ENCODE measurements around the gene PDE4D.

Gene PDE4D

GRCh38 chr5:59126016-59126707 is 767.4 kb downstream of the PDE4D start:
- DNase-seq (ENCODE audit: low read depth, low spot score) = no peak
- no peak overlapping the region for H3K27ac ChIP-seq

DNA sequence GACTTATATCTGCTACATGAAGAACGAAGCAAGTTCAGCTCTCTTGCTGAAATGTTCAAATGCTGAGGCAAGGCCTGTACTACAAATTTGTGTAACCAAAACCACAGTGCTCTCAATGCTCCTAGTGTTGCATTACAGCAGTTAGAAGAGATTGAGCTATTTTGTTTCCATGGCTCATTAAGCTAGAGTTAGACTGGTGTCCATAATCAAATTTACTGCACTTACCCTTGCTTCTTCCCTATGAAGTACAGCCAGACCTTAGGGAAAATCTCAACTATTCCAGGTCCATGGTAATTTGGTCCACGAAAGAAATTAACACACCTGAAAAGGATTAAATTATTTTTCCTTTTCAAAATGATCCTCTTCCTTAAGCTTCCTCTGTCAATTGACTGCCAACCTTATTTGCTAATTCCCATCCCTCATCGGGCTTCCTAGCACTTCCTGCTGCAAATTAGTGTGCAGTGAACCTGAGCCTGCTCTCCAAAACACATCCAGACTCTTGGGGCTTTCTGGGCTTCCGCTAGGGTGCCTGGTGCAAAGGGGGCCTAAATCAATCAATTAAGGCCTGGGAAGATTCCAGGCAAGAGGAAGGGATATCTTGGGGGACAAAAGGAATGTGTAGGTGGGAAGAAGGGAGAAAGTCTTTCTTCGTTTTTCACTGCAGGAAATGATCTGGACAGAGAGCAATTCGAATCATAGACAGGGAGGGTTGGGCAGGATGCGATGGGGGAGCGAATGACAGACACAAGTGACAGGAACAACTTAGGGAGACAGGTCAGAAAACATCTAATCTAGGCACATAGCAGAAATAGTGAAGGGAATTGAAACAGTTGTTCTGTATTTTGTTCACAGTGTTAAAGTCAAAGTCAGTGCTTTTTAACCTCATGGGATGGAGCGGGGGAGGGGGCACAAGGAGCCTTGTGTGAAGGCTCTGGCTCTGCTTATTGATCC is 768.2 kb downstream of the PDE4D start:
- no peak for DNase-seq (ENCODE audit: low read depth, low spot score)
- no peak overlapping the region for H3K27ac ChIP-seq

- DNase-seq (ENCODE audit: low read depth, low spot score) = no peak
- H3K27ac ChIP-seq = no peak overlapping the region
Observed at GRCh38 chr5:59123595-59124561, 769.6 kb downstream of the PDE4D start.

DNA sequence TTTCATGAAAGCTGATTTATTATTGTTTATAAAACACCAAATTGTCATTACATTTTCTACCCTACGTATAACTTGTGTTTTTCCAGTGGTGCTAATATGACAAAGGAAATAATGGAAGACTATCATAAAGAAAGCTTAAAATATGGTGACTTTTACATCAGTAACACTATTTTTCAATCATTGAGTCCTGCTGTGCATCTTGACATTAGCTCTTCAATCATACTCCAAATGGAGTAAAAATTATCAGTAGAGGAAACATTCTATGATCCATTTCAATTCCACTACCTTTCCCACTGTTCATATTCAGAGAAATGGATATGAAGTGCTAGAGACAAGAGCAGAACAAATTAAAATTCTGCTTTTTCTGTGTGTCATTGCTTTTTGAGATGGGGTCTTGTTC is 774.0 kb downstream of the PDE4D start:
- no peak overlapping the region for H3K27ac ChIP-seq
- DNase-seq (ENCODE audit: low read depth, low spot score) = no peak

DNA sequence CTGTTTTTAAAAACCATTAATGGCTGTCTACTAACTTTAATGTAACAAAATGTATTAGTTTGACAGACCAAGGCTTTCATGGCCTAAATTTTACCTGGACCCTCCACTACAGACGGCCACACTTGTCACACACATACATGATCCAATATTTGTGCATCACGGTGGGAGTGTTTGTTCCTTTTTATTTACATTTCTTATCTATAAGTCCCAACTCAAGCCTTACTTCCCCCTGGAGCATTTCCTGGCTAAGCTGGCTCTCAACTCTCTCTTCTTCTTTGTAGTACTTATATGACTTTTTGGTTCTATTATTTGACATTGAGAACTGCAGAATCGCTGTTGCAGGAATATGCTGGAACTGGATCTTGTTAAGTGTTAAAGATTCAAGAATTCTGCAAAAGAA is 776.2 kb downstream of the PDE4D start:
- DNase-seq (ENCODE audit: low read depth, low spot score) = no peak

GRCh38 chr5:59116231-59116865 is 777.2 kb downstream of the PDE4D start:
- no peak overlapping the region for H3K27ac ChIP-seq
- DNase-seq (ENCODE audit: low read depth, low spot score) = no peak

More for the DNA sequence above, 776.2 kb downstream of the PDE4D start:
- H3K27ac ChIP-seq = no peak overlapping the region

DNA sequence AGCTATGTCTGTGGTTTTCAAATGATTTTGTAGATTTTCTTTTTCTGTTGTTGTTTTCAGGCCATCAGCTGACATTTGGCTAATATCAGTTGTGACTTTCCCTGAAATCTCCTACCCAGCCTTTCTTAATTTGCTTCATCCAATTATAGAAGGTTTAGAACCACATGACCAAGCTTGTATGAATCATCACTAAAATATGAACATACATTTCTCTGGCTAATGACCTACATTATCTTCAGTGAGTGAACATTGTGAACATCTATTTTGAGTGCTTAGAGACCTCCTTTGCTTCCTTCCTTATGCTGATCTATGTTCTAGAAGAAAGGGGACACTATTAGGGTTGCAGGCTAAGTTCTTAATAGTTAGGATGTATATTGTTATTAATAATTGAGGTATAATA is 778.2 kb downstream of the PDE4D start:
- no peak overlapping the region for H3K27ac ChIP-seq
- no peak for DNase-seq (ENCODE audit: low read depth, low spot score)

DNA sequence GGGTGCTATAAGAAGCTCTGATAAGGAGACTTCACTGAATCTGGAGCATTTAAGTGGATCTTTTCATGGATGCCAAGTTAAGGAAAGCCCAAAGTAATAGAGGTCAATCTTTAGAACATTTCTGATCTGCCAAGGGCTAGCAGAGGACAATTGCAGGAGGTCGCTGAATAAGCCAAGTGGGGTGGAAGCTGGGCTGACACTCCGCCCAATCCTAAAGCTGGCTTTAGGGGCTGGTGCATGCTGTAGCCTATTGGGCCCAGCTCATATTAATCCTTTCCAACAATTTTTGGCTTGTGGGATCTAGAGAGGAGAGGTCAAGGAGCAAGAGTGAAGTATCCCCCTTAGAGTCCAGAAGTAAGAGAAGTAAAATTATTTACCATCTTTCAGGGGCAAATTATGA is 784.1 kb downstream of the PDE4D start:
- no peak overlapping the region for H3K27ac ChIP-seq
- DNase-seq (ENCODE audit: low read depth, low spot score) = no peak

- peak overlapping the region; percentile 5 for H3K27ac ChIP-seq
Observed at GRCh38 chr5:59107692-59108091, 785.8 kb downstream of the PDE4D start.

GRCh38 chr5:59104400-59105127 is 789.0 kb downstream of the PDE4D start:
- DNase-seq (ENCODE audit: low read depth, low spot score) = no peak
- no peak overlapping the region for H3K27ac ChIP-seq

More at GRCh38 chr5:59107692-59108091, 785.8 kb downstream of the PDE4D start:
- no peak for DNase-seq (ENCODE audit: low read depth, low spot score)

- H3K27ac ChIP-seq = no peak overlapping the region
- no peak for DNase-seq (ENCODE audit: low read depth, low spot score)
Observed at GRCh38 chr5:59103303-59103702, 790.2 kb downstream of the PDE4D start.

DNA sequence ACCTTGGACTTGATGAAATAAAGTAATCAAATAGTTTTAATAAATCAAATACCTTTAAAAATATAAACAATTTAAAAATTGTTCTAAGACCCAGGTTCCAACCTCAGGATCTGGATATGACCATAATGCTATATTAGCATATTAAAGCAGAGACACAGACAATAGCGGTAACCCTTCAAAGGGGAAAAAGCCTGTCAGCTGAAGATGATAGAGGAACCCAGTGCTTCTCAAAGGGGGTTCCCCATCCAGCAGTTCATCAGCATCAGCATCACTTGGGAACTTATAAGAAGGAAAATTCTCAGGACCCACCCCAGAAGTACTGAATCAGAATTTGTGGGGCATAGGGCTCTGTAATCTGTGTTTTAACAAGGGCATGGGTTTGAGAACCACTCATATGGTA is 791.1 kb downstream of the PDE4D start:
- no peak overlapping the region for H3K27ac ChIP-seq
- DNase-seq (ENCODE audit: low read depth, low spot score) = no peak

- DNase-seq (ENCODE audit: low read depth, low spot score) = no peak
- H3K27ac ChIP-seq = no peak overlapping the region
Observed at GRCh38 chr5:59100875-59101274, 792.7 kb downstream of the PDE4D start.

- H3K27ac ChIP-seq = peak overlapping the region; percentile 54
- no peak for DNase-seq (ENCODE audit: low read depth, low spot score)
Observed at GRCh38 chr5:59099995-59100345, 793.6 kb downstream of the PDE4D start.

DNA sequence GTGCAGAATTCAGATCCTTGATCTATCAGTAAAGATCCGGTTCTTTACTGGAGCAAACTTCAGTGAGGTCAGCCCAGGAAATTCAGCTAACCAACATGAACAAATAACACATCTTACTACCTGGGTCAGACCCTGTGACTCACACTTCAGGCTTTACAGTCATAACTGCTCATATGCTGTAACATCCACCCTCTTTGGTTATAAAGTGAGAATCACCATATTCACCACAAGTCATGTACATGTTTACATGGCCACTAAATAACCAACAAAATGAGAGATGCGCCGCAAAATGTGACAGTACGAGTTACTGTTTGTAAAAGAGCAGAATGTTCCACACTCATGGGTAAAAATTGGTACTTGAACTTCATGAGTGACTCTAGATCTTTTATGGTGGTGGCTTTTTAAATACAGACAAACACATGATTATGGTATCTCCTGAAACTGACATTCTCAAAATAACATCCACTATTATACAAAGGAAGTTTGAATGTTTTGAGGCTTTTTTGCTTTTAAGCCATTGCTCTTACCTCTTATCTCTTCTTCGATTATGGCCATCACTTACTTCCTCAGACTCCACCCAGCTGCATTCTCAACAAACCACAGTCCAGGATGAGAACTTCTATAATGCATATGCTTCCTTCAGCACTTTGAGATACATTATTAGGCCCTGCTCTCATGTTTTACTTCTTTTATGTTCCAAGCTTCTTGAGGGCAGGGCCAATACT is 794.1 kb downstream of the PDE4D start:
- peak; percentile 87 for DNase-seq (ENCODE audit: low read depth, low spot score)
- H3K27ac ChIP-seq = peak overlapping the region; percentile 54

GRCh38 chr5:59098743-59099142 is 794.8 kb downstream of the PDE4D start:
- DNase-seq (ENCODE audit: low read depth, low spot score) = no peak
- peak overlapping the region; percentile 54 for H3K27ac ChIP-seq

GRCh38 chr5:59097712-59098111 is 795.8 kb downstream of the PDE4D start:
- no peak overlapping the region for H3K27ac ChIP-seq
- no peak for DNase-seq (ENCODE audit: low read depth, low spot score)

DNA sequence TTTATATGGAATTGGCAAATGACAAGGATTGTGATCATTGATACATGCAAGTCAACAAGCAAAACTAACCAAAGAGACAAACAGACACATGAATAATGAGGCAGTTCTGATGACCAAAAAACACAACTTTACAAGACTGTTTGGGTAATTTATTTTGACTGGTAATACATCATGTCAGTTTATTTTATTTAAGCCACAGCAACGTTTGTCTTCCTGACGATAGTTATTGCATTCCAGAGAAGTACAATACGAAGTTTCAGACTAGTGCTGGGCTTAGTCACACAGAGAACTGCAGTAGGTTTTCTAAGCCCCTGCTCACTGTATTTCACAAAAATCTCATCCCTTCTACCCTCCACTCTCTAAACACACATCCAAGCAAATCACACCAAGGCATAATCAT is 796.4 kb downstream of the PDE4D start:
- DNase-seq (ENCODE audit: low read depth, low spot score) = no peak
- no peak overlapping the region for H3K27ac ChIP-seq

DNA sequence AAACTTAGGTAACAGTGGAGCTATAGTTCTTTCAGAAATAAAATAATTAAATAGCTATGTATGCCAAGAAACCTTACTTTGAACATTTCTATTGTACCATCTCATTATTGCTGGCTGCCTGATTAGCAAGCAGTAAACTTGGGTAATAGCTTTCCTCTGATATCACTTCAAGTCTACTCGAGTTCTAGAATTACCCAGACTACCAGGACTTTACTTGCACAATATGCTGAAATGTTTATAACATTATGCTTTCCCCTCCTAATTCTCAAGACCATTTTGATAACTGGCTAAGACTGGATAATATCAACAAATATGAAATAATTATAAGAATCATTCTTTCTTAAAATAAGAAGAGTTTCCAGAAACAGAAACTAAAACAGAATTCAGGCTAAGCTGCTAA is 798.0 kb downstream of the PDE4D start:
- no peak overlapping the region for H3K27ac ChIP-seq
- DNase-seq (ENCODE audit: low read depth, low spot score) = no peak

Measured in epithelial cell of prostate (primary cell).